ENCODE results near the gene CFAP70. TPM values are rescaled to one million over a fixed set of nuclear protein-coding genes. Genes with fewer than 3 reads are reported as not detected.

CFAP70 gene
- total RNA-seq, 1 experiment from 2014 or later: 0.78 TPM

- DNase-seq (ENCODE audit: low spot score): no peak
- in situ Hi-C loops (cut with HindIII; ENCODE audit: low sequenced_read_pairs): no loop called here
These were observed 129.1 kb downstream of the CFAP70 start for GRCh38 chr10:73229567-73229966.

DNA sequence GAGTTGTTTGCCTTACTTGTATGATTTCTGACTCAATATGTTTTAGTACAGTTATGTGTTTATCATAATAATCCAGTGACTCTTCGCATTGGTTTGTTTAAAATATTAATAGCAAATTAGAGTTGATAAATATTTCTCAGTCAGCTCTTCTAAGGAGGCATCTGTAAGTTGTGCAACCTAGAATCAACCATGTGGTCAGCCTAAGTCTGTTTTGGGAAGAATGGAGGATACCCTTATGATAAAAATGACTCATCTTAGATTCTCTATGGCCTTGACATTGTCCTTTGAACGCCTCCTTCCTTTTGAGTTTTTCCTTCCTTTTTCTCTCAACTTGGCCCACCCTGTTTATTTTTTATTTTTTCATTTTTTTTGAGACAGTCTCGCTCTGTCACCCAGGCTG lies 130.4 kb downstream of the CFAP70 start:
- in situ Hi-C loops (cut with HindIII; ENCODE audit: low sequenced_read_pairs): no loop called here
- no peak for DNase-seq (ENCODE audit: low spot score)

- in situ Hi-C loops (cut with HindIII; ENCODE audit: low sequenced_read_pairs): no loop called here
- no peak for DNase-seq (ENCODE audit: low spot score)
These were observed 132.0 kb downstream of the CFAP70 start for GRCh38 chr10:73226663-73227062.

GRCh38 chr10:73225518-73225917 lies 133.1 kb downstream of the CFAP70 start:
- in situ Hi-C loops (cut with HindIII; ENCODE audit: low sequenced_read_pairs): no loop called here
- DNase-seq (ENCODE audit: low spot score): no peak

- in situ Hi-C loops (cut with HindIII; ENCODE audit: low sequenced_read_pairs): no loop called here
These were observed 137.7 kb downstream of the CFAP70 start for GRCh38 chr10:73220989-73221388.

GRCh38 chr10:73219384-73219783 lies 139.3 kb downstream of the CFAP70 start:
- in situ Hi-C loops (cut with HindIII; ENCODE audit: low sequenced_read_pairs): no loop called here

More at GRCh38 chr10:73220989-73221388, 137.7 kb downstream of the CFAP70 start:
- DNase-seq (ENCODE audit: low spot score): no peak

GRCh38 chr10:73218431-73219191 lies 140.1 kb downstream of the CFAP70 start:
- no peak for DNase-seq (ENCODE audit: low spot score)
- in situ Hi-C loops (cut with HindIII; ENCODE audit: low sequenced_read_pairs): no loop called here

More at GRCh38 chr10:73219384-73219783, 139.3 kb downstream of the CFAP70 start:
- DNase-seq (ENCODE audit: low spot score): no peak

- in situ Hi-C loops (cut with HindIII; ENCODE audit: low sequenced_read_pairs): no loop called here
These were observed 141.0 kb downstream of the CFAP70 start for GRCh38 chr10:73217628-73218027.

GRCh38 chr10:73215749-73216148 lies 142.9 kb downstream of the CFAP70 start:
- in situ Hi-C loops (cut with HindIII; ENCODE audit: low sequenced_read_pairs): no loop called here
- DNase-seq (ENCODE audit: low spot score): no peak

More at GRCh38 chr10:73217628-73218027, 141.0 kb downstream of the CFAP70 start:
- DNase-seq (ENCODE audit: low spot score): no peak

- in situ Hi-C loops (cut with HindIII; ENCODE audit: low sequenced_read_pairs): no loop called here
- no peak for DNase-seq (ENCODE audit: low spot score)
These were observed 147.4 kb downstream of the CFAP70 start for GRCh38 chr10:73211106-73211811.

DNA sequence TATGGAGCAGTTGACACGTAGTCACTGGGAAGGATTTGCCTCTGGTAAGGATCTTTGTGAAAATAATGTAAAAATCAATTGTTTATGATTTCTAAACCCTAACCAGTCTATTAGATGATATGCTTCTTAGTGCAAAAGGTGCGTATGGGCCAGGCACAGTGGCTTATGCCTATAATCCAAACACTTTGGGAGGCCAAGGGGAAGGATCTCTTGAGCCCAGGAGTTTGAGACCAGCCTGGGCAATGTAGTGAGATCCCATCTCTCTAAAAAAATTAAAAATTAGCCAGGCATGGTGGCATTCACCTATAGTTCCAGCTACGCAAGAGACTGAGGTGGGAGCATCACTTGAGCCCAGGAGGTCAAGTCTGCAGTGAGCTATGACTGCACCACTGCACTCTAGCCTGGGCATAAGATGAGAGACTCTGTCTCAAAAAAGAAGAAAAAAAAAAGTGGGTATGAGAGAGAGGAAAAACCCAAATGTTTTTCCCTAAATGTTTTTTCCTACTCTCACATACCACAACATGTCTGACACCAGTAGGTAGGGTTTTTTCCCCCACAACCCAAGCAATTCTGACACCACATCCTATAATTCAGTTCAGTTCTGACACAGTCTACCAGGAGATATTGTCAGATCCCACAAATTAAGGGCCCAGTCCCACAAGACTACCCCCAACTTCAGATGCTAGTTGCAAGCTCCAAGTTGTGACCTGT lies 148.1 kb downstream of the CFAP70 start:
- in situ Hi-C loops (cut with HindIII; ENCODE audit: low sequenced_read_pairs): no loop called here
- DNase-seq (ENCODE audit: low spot score): no peak

GRCh38 chr10:73209705-73210104 lies 149.0 kb downstream of the CFAP70 start:
- in situ Hi-C loops (cut with HindIII; ENCODE audit: low sequenced_read_pairs): no loop called here
- DNase-seq (ENCODE audit: low spot score): no peak

GRCh38 chr10:73207883-73208282 lies 150.8 kb downstream of the CFAP70 start:
- no peak for DNase-seq (ENCODE audit: low spot score)
- in situ Hi-C loops (cut with HindIII; ENCODE audit: low sequenced_read_pairs): no loop called here

GRCh38 chr10:73206385-73206784 lies 152.3 kb downstream of the CFAP70 start:
- in situ Hi-C loops (cut with HindIII; ENCODE audit: low sequenced_read_pairs): no loop called here
- no peak for DNase-seq (ENCODE audit: low spot score)

- DNase-seq (ENCODE audit: low spot score): no peak
- in situ Hi-C loops (cut with HindIII; ENCODE audit: low sequenced_read_pairs): no loop called here
These were observed 152.8 kb downstream of the CFAP70 start for GRCh38 chr10:73205890-73206289.

DNA sequence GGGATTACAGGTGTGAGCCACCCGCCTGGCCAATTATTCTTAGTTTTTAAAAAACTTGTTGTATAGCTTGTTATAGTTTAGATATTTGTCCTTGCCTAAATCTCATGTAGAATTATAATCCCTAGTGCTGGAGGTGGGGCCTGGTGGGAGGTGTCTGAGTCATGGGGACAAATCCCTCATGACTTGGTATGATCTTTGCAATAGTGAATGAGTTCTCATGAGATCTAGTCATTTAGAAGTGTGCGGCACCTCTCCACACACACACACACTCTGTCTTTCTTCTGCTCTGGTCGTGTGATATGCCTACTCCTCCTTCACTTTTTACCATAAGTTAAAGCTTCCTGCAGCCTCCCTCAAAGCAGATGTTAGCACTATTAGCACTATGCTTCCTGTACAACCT lies 153.6 kb downstream of the CFAP70 start:
- no peak for DNase-seq (ENCODE audit: low spot score)
- in situ Hi-C loops (cut with HindIII; ENCODE audit: low sequenced_read_pairs): no loop called here
